ENCODE measurements around the gene SMO.

GRCh38 chr7:129212596-129212995 is 24.2 kb downstream of the SMO start:
- TF ChIP-seq CTCF (IDR thresholded peaks at IDR 0.05; ENCODE audit: low read depth, low read length, poor library complexity, severe bottlenecking) (no peak), EZH2phosphoT487 (IDR thresholded peaks at IDR 0.05; ENCODE audit: borderline replicate concordance, low read length) (no peak)
